ENCODE measurements around the gene MTUS2.

DNA sequence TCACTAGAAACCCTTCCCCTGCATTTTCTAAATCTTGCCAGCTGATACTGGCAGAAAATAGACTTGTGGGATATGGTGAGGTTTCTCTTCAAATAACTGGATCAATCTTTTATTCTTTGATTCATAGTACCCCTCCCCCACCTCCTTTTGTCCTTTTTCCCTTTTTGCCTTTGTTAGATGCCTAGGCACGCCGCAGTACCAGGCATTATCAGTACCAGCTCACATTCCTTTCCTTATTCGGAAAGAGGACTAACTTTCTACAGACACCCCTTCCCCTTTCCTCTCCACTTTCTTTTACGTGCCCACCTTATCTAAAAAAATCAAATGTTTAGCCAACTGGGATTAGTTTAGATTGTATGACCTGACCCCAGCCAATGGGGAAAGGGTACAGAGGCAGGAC lies 226.4 kb downstream of the MTUS2 start:
- TF ChIP-seq, protein P1, sequence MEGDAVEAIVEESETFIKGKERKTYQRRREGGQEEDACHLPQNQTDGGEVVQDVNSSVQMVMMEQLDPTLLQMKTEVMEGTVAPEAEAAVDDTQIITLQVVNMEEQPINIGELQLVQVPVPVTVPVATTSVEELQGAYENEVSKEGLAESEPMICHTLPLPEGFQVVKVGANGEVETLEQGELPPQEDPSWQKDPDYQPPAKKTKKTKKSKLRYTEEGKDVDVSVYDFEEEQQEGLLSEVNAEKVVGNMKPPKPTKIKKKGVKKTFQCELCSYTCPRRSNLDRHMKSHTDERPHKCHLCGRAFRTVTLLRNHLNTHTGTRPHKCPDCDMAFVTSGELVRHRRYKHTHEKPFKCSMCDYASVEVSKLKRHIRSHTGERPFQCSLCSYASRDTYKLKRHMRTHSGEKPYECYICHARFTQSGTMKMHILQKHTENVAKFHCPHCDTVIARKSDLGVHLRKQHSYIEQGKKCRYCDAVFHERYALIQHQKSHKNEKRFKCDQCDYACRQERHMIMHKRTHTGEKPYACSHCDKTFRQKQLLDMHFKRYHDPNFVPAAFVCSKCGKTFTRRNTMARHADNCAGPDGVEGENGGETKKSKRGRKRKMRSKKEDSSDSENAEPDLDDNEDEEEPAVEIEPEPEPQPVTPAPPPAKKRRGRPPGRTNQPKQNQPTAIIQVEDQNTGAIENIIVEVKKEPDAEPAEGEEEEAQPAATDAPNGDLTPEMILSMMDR (IDR thresholded peaks at IDR 0.05; ENCODE audit: insufficient read depth, low read length, poor library complexity, severe bottlenecking): no peak
- TF ChIP-seq EZH2phosphoT487 (conservative IDR thresholded peaks at IDR 0.05; ENCODE audit: low read length): no peak

Measured in SU-DHL-6 (cell line).